HuH-7.5 (cell line): Measurements from ENCODE around the gene ACOD1.
"Not testable (repeated sequence)": the region's sequence is repeated elsewhere in the genome, so short reads cannot be mapped to it uniquely, and the experiment has no call there.

Experiments
- DNase-seq: peaks from one replicate; pipeline ENCODE4 v3.0.0; 2011; ENCODE audit warnings: low spot score

ACOD1 gene

GRCh38 chr13:76953968-76954367 lies 5.7 kb downstream of the ACOD1 start:
- no peak for DNase-seq

DNA sequence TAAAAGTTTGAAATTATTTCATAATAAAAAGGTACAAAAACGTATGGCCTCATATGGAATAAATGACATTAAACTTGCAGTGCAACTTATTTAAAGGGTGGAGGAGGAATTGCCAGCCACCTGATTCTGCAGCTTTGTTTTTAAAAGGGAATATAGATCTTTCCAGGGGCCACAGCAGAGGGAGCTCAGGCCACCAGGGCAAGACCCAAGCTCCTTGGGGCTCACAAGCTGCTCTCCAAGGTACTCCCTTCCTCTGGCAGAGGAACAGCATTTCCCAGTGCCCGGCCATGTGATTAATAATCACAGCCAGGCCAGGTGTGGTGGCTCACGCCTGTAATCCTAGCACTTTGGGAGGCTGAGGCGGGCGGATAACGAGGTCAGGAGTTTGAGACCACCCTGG lies 6.2 kb downstream of the ACOD1 start:
- no peak for DNase-seq

GRCh38 chr13:76955193-76955592 lies 6.9 kb downstream of the ACOD1 start:
- DNase-seq = no peak

DNA sequence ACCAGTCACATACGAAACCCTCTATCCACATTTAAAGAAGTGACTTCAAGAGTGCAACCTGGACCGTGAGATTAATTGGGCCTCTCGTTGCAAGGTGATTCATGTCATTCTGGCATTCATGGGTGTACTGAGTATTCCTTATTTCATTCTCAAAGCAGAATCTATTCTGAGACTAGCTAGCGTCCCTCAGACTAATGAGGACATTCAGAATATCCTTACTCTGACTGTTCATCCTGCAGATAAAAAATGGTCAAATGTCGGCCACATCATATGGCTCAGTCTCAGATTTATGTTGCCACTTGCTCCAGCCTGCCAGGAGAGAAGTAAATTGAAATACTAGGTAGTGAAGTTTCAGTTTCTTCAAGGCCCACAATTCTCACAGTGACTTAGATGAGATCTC lies 7.3 kb downstream of the ACOD1 start:
- DNase-seq = no peak

- DNase-seq = no peak
Measured at GRCh38 chr13:76958841-76959432, 10.6 kb downstream of the ACOD1 start.

DNA sequence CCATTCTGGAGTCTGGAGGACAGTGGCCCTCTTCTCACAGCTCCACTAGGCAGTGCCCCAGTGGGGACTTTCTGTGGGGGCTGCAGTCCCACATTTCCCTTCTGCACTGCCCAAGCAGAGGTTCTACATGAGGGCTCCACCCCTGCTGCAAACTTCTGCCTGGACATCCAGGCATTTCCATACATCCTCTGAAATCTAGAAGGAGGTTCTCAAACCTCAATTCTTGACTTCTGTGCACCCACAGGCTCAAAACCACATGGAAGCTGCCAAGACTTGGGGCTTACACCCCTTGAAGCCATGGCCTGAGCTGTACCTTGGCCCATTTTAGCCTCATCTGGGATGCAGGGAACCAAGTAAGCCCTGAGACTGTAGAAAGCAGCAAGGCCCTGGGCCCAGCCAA lies 11.4 kb downstream of the ACOD1 start:
- DNase-seq = not testable (repeated sequence)

DNA sequence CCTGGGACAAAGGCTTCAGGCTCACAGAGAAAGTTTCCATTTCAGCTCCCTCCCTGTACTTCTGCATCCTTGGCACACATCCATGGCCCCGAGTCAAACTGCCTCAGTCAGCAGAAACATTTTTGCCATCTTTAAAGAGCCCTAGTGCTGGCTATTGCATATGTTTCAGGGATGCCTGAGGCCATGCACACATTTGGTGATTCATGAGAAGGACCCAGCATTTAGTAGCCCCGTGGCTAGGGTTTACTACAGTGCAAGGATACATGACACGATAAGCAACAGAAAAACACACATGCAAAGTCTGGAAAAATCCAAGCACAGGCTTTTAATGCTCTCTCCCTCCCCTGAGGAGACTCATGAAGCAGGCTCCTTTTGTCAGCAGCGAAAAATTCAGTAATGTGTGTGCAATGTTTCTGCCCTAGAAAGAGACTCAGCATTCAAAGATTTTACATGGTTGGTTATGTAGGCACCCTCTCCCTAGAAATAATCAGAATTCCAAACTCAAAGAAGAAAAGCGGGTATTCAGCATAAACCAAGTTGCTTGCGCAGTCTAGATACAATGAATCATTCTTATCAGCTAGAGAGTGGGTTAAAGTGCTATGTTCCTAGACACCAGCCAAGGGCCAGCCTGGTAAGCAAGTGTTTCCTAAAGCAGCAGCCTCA lies 17.6 kb downstream of the ACOD1 start:
- no peak for DNase-seq

- no peak for DNase-seq
Measured at GRCh38 chr13:76967031-76967430, 18.7 kb downstream of the ACOD1 start.

- DNase-seq = no peak
Measured at GRCh38 chr13:76968041-76968440, 19.7 kb downstream of the ACOD1 start.

- DNase-seq = no peak
Measured at GRCh38 chr13:76969488-76970365, 21.4 kb downstream of the ACOD1 start.

- no peak for DNase-seq
Measured at GRCh38 chr13:76971215-76971614, 22.9 kb downstream of the ACOD1 start.

GRCh38 chr13:76971851-76972829 lies 23.8 kb downstream of the ACOD1 start:
- DNase-seq = no peak

- no peak for DNase-seq
Measured at GRCh38 chr13:76973920-76974617, 25.8 kb downstream of the ACOD1 start.

DNA sequence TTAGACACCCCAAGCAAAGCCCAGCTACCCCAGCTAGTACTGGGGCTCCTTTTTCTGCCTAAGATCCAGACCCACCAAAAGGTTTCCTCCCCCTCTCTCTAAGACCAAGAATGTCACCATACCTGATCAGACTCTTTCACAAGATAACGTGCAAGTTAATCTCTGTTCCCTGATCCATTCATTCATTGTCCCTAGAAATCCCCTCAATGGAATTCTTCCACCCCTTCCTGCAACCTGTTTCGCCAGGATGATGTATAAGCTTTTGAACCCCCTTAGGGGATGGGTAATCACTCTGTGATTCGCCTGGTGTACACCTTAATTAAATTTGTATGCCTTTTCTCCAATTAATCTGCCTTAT lies 26.3 kb downstream of the ACOD1 start:
- DNase-seq = no peak

DNA sequence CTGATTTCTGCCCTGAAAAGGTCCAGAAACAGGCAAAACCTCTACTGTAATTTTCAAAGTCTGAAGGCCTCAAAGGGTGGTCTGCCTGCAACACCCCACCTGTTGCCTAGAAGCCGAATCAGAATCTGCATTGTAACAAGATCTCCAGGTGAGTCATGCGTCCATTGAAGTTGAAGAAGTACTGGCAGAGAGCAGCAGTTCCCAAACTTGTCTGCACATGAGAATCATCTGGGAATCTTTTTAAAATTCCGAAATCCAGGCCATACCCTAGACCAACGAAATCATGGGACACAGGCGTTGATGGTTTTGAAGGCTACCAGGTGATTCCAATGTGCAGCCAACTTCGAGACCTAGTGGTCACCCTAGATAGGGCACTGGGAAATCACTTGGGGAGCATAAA lies 27.6 kb downstream of the ACOD1 start:
- no peak for DNase-seq

DNA sequence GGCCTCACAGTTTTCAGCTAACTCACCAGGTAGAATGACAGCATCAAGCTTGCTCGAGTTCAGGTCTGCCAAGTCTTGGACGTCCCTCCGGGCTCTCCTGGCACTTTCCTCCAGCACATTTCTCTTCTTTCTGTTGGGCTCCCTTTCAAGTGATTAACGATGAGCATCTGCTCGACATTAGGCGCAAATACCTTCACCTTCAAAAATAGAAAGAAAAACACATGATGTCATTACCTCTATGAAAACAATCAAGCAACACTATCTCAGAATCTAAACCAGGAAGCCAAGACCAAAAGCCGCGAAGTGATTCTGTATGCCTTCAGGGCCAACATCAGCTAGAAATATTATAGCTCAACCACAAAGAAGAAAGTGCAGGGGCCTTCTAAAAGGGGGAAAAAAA lies 28.2 kb downstream of the ACOD1 start:
- DNase-seq = no peak

- DNase-seq = no peak
Measured at GRCh38 chr13:76976929-76977328, 28.6 kb downstream of the ACOD1 start.

DNA sequence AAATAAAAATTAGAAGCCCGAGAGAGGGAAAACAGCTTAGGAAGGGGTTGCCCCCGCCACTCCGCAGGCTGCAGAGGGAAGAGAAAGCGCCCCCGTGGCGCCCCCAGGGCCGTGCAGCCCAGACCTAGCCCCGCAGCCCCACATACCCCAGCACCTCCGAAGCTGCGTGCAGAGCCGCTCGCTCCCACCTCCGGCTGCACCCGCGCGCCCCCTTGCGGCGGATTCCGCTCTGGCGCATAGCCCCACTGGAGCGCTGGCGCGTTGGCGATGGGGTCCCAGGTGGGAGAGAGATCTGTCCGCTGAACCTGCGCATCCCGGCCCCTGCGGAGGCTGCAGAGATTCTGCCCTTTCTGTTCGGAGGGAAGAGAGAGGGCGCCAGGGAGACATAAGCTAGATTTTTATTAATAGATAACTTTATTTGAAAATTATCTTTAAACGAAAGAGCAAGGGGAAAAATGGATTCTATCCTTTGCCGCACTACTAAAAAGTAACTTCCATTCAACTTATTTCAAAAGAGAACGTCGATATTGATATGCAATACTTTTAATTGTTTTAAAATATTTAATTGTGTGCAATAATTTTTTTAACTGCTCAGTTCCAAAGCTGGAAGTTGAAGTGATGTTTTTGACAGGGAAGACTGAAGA lies 31.9 kb downstream of the ACOD1 start:
- peak; percentile 84 for DNase-seq

DNA sequence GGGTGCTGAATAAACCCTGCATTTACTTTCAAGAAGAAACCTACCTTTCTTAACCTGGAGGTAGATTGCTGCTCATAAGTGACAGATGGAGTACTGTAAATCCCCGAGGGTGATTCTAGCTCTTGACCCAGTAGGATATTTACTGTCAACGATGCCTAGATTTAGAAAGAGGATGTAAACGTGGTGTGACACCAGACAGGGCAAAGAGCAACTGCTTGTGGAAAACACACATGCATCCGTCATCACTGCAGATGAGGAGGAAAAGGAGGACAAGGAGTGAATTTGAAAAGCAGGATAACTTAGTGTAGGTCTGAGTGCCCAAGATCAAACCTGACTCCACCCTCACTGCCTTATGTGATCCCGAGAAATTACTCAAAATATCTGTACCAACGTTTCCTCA lies 33.8 kb downstream of the ACOD1 start:
- no peak for DNase-seq

DNA sequence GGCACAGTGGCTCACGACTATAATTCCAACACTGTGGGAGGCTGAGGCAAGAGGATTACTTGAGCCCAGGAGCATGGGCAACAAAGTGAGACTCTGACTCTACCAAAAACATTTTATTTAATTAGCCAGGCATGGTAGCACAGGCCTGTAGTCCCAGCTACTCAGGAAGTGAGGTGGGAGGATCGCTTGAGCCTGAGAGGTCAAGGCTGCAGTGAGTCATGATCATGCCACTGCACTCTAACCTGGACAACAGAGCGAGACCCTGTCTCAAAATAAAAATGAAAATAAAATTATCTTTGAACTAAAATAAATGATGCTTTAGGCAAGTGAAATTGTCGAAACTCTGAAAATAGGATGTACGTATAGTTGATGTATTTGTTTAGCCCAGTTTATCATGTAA lies 35.4 kb downstream of the ACOD1 start:
- DNase-seq = no peak

DNA sequence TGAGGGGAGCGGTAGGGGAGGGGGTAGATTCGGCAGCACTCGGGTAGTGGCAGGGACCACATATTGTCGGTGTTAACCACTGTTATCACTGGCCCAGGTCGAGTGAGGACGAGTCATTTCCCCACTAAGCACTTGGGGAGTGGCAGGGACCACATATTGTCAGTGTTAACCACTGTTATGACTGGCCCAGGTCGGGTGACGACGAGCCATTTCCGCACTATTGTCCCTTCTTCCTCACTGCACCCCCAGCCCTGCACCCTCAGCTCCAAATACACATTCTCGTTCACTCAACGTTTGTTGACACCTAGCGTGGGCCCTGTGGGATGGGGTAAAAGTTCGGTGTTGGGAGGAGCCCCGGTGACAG lies 43.1 kb downstream of the ACOD1 start:
- DNase-seq = no peak
